Stimulated activated naive CD4-positive, alpha-beta T cell treated with Interleukin-2 at 50 U/mL for 16 hours (primary cell): ENCODE results near the gene PTPRB.

ENCODE experiments used
- DNase-seq: peaks from one replicate; lab custom pipeline; 2025; lab: John Stamatoyannopoulos, UW

PTPRB gene

GRCh38 chr12:70643939-70644338, 6.7 kb upstream of the PTPRB start:
- no peak for DNase-seq

DNA sequence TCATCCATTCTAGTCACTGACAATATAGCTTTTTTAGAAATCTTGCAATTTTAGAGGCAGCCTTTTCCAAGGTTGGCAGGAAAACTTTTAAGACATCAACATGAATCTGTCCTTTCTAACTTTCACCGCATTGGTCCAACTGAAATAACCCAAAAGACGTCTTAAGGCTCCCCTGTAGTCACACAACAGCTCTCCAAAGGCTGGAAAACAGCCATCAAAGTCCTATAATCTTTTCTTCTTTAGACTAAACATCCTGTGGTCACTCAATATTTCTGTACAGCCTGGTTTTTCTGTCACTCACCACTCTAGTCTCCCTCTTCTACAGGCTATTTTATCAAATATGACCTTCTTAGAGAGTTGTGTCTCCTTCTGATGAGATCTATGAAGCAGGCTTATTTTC, 4.5 kb upstream of the PTPRB start:
- DNase-seq: no peak

DNA sequence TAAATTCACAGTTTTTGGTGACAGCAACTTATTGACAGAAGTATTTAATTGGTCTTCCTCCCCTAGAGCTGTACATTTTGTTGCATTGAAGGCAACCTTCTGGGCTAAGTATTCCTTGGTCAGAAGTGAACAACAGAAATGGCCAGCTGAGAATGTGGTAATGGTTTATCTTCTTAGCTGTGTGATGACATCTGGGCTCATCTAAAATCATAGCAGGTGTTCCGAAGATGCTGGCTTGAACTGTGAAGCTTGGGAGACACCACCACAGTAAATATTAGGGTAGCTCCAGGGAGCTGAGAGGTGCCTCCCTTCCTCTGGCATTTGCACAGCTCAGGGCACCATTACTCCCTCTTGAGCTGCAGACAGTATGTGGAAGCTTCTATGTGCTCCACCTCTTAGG, 3.7 kb upstream of the PTPRB start:
- DNase-seq: no peak

DNA sequence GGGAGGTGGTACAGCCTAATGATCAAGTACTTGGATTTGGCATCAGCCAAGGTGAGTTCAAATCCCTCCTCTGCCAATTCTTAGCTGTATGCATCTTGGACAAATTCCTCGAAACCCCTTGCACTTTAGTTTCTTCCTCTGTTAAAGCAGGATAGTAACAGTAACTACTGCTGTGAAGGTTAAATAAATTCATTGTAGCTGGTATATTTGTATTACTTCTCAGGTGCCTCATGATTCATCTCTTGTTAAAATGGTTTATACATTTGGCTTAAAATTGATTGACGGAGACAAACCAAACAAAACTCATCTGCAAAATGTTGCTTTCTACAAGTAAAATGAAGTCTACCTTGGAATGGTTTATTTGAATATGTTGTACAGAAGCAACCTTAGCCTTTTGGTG, 2.3 kb upstream of the PTPRB start:
- DNase-seq: no peak

DNA sequence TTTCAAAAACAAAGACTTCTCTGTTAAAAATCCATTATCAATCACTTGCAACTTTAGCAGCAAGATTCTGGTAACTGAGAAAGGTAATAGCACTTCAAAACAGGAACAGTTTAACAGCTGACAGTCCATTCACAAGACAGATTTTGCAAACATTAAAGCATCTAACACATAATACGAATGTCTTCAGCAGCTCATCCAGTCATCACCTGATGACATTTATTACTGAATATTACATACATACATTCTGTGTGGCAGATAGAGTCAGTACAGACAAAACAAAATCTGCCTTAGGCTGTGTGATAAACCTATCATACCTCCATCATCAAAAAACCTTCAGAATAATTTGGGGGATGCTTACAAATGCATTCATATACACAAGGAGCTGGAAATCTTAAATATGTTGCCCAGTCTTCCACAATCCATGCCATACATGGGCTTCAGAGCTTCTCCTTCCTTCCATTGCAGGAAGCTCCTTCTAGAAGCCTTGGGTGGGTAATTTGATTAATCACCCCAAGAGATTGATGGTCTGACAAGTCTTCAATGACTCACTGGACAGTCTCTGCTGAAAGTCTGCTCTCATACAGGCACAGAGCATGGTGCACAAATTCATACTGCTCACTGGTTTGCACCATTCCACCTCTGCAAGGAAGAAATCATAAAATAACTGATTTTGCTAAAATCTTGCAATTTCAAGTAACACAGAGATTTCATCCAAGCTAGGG, 1.6 kb upstream of the PTPRB start:
- DNase-seq: no peak

DNA sequence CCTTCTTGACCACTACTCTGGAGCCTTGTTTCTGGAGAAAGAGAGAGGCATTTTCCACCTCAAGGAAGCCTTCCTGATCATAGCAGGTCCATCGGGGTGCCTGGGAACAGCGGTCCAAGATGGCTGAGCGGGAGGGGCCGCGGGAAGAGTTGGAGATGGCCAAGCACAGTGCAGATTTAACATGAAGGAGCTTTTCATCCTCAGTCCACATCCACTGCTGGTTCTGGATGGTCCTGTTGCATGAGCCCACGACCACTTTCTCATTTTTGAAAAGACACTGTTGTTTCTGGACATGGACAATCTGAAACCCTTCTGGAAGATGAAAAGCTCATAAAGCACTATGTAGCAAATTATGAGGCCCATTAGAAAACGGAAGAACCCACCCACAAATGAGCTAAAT, 1.5 kb downstream of the PTPRB start:
- DNase-seq: no peak

DNA sequence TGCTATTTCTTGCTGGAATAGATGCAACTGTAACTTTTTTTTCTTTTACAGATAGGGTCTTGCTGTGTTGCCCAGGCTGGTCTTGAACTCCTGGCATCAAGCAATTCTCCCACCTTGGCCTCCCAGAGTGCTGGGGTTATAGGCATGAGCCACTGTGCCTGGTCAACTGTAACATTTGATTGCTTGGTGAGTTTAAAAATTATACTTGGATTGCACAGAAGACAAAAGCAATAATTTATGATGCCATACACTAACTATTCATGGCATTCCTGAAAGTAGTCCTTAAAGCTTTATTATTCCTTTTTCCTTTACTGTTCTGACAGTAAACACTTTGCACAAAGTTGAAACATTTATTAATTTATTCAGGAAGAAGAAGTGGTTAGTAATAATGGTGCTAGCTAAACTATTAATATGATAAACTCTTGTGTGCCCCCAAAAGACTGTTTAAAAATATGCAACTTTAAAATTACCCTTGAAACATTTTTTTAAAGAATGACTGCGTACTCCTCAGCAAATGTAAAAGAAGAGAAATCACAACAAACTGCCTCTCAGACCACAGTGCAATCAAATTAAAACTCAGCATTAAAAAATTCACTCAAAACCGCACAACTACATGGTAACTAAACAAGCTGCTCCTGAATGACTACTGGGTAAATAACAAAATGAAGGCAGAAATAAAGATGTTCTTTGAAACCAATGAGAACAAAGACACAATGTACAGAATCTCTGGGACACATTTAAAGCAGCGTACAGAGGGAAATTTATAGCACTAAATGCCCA, 8.3 kb downstream of the PTPRB start:
- DNase-seq: no peak

GRCh38 chr12:70627677-70628076, 9.6 kb downstream of the PTPRB start:
- no peak for DNase-seq

DNA sequence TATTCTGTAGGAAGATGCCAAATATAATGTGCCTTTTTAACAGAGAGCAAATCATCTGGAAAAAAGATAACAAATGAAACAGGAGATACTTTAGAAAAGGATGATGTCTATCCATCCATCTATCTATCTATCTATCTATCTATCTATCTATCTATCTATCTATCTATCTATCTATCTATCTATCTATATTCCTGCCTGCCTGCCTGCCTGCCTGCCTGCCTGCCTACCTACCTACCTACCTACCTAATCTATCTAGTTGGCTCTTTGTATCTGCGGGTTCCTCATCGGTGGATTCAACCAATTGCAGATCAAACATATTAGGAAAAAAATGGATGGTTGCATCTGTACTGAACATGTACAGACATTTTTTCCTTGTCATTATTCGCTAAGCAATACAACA, 11.0 kb downstream of the PTPRB start:
- no peak for DNase-seq

GRCh38 chr12:70619471-70620152, 17.6 kb downstream of the PTPRB start:
- DNase-seq: no peak

GRCh38 chr12:70618371-70618770, 18.9 kb downstream of the PTPRB start:
- no peak for DNase-seq

GRCh38 chr12:70617450-70617849, 19.8 kb downstream of the PTPRB start:
- DNase-seq: no peak

DNA sequence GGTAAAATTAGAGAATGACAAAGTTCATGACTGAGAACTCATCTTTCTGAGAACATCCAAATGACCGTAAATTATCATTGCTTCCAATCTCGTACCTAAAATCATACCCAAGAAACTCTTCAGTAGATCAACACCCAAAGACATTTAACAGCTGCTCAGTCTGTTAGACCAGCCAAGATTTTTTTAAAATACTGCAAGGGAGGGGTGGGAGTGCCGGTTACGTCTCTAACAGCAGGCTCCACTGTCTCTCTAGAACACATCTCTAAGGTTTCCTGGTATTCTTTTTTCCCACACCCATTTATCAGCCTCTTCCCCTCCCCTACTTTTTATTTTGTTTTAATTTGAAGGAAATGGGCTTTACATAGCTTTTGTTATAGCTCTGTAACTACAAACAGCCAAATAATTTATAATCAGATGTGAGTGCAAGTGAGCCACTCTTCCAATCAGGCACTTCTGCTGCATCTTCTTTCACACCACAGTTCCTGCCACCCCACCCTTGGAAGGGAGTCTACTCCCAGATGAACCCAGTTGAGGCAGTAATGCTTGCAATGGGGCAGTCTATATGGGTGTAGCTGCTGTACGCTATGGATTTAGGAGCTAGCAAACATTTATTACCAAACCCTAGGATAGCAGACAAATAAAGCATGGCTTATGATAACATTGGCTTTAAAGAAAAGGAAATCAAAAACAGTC, 21.9 kb downstream of the PTPRB start:
- no peak for DNase-seq

GRCh38 chr12:70609739-70610491, 27.3 kb downstream of the PTPRB start:
- no peak for DNase-seq

DNA sequence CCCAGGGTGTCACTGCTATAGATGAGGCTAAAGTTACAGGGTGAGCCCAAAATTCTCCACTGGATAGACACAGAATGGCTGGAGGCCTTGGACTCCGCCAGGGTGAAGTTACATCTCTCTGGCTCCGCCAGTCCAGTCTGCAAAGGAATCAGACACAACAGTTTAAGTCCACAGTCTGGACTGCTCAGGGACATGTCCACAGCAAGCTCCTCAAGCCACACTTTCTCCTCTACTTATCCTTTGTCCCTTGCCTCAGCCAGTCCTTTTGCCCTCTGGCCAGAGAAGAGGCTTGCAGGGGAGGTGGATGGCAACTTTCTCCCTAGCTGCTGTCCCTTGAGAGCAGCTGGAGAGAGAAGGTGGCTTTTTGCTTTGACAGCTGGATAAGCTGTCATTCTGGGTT, 28.0 kb downstream of the PTPRB start:
- no peak for DNase-seq

- no peak for DNase-seq
Observed at GRCh38 chr12:70608184-70608583, 29.0 kb downstream of the PTPRB start.

DNA sequence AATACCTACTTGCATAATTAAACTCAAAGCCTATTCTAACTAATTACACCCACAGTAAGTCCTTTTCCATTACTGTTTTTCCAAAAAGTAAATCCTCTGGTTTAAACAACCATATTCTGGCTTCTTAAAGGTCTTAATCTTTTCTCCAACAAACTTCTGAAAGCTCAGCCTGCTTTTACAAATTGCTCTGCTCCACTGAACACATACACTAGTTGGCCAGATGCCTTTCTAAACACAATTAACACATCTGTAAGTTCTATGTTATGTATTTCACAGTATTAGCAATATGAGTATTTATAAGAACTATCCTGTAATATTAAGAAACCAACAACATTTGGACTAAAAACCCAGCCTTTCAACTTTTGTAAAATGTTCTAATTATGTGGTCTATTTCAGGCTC, 30.1 kb downstream of the PTPRB start:
- no peak for DNase-seq

DNA sequence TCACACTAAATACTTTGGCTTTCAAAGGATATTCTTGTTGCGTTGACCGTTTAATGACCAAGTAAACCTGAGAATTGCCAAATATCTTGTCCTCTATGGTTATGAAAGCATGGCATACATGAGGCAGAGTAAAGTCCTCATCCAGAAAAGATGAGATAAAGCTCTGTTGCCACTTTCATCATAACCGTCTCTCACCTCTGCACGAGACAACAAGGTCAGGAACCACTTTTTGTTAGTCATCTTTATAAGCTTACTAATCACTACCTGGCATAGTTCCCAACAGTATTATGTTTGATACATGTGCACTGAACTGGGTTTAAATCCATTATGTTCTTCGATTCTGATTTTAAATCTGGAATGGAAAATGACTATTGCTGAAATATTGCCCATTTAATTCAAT, 31.3 kb downstream of the PTPRB start:
- no peak for DNase-seq

GRCh38 chr12:70604662-70605061, 32.6 kb downstream of the PTPRB start:
- no peak for DNase-seq

DNA sequence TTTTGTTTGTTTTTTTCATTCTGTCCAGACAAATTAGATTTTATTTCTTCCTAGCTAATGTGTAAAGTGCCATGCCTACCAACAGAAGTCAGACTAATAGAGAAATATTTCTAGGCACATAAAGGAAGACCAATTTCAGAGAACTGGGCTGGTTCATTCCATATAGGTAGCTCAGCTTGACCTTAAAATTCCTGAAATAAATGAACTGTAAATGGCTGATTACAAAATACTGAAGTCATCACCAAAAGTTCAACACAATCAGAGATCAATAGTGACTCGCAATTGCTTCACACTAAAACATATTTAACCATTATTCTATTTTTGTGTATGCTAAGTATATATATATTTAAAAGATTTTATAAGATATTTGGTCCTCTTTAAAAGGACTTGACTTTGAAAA, 34.2 kb downstream of the PTPRB start:
- DNase-seq: no peak

DNA sequence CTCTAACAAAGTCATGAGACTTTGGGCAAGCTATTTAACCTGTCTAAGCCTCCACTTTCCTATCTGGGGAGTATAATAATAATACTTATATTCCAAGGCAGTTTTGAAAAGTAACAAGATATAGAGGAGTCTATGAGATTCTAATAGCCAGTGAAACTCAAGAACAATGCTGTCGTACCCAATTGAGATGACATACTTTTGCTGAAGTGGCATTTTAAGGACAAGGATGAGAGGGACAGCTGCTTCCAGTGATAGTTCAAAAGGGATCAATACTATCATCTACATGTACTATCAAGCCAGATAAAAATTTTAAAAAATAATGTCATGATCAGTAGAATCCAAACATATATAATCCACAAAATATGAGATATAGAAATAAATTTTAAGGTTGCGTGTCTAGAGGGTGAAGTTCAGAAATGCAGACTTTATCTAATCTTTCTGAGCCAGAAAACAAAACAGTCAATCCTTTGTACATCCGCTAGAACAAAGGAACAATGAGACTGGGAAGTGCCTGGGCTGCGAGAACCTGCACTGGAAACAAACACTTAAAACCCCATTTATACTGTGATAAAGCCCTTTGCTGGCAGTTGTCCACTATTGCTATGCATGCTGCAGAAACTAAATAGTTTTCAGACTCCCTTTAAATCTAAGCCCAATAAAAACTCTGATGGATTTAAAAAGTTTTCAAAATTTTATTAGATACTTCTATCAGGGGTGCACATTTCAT, 38.6 kb downstream of the PTPRB start:
- DNase-seq: no peak
